MCF 10A (cell line): ENCODE measurements around the gene KPNB1. TPM values are rescaled to one million over a fixed set of nuclear protein-coding genes. Genes with fewer than 3 reads are reported as not detected.

Experiments used
- BruUV-seq: library from RNA; stranded (reverse); fragments of 400-500 nt; replicated peaks from 2 replicates; lab custom pipeline; 2021; lab: Mats Ljungman, UMichigan
- CTCF ChIA-PET: fragments of 300-600 bp; sonication (Branson Sonifier 250); formaldehyde crosslinking; extraction: SDS; loops from one replicate; lab custom pipeline; 2021; ENCODE audit warnings: antibody characterized with exemption, inconsistent platforms; lab: Yijun Ruan, JAX
- POLR2A ChIA-PET: fragments of 300-600, 350-650 bp; sonication (Branson Sonifier 250); formaldehyde crosslinking; extraction: SDS; loops from one replicate; lab custom pipeline; 2020; ENCODE audit warnings: antibody characterized with exemption, inconsistent platforms; lab: Yijun Ruan, JAX
- DNase-seq: peaks from one replicate; pipeline ENCODE4 v3.0.0-alpha.2; 2018; ENCODE audit not compliant: unreplicated experiment
- H3K27ac Mint-ChIP-seq: one replicate; pipeline ENCODE4 v1.8.0; 2022; ENCODE audit warnings: mild to moderate bottlenecking, low read depth, mixed read lengths; ENCODE audit not compliant: unreplicated experiment
- H3K27me3 Mint-ChIP-seq: one replicate; pipeline ENCODE4 v1.8.0; 2022; ENCODE audit warnings: mixed read lengths; ENCODE audit not compliant: insufficient read depth, unreplicated experiment
- H3K36me3 Mint-ChIP-seq: one replicate; pipeline ENCODE4 v1.8.0; 2022; ENCODE audit warnings: mild to moderate bottlenecking, moderate library complexity, mixed read lengths; ENCODE audit not compliant: insufficient read depth, unreplicated experiment
- H3K4me1 Mint-ChIP-seq: one replicate; pipeline ENCODE4 v1.8.0; 2022; ENCODE audit warnings: mixed read lengths; ENCODE audit not compliant: insufficient read depth, unreplicated experiment
- H3K4me3 Mint-ChIP-seq: one replicate; pipeline ENCODE4 v1.8.0; 2022; ENCODE audit warnings: mild to moderate bottlenecking, moderate library complexity, mixed read lengths; ENCODE audit not compliant: unreplicated experiment
- H3K9me3 Mint-ChIP-seq: one replicate; pipeline ENCODE4 v1.8.0; 2022; ENCODE audit warnings: mixed read lengths; ENCODE audit not compliant: unreplicated experiment
- intact Hi-C: fragments of 100-400 bp; cut with micrococcal nuclease; formaldehyde crosslinking; loops from 2 replicates; pipeline ENCODE4 v1.14.1; 2022
- total RNA-seq: library from RNA; stranded (reverse); gene quantifications from 2 replicates; pipeline ENCODE4 v1.2.3, GENCODE V29; 2022
- TF ChIP-seq, protein P1 (sequence below): fragments of 200-600 bp; IDR thresholded peaks from one replicate; pipeline ENCODE4 v1.8.0; 2022; ENCODE audit warnings: antibody characterized with exemption, mild to moderate bottlenecking; ENCODE audit not compliant: unreplicated experiment

The KPNB1 gene
- total RNA-seq, 1 experiment from 2014 or later = 609 TPM

DNA sequence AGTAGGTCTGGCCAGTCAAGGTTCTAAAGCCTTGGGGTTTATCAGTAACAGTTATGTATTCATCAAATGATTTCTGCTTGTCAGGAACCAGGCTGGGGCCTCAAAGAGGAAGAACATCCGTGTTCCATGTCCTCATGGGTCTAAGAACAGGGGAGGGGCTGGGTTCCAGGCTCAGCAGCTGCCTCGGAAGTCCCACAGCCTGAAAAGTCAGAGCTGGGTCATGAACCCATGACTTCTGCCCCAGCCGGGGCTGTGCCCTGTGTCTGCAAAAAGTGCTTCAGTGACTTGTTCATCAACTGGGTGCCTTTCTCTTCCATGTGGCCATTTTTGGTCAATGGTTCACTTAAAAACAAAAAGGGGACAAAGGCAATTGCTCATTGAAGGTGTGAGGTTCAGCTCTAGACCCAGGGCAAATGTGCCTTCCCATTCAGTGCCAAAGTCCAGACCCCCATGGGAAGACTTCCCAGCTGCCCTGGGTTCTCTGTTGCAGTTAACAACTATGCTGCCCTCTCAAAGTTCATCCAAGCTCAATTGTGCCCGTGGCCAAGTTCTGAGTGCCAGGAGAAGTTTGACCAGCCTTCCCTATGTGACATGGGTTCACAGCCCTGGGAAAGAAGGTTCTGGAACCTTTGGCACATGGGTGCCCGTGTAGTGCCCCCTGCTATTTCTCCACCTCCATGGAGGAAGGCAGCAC lies 62.8 kb downstream of the KPNB1 start:
- no peak for DNase-seq
- Mint-ChIP-seq H3K36me3 (no peaks in the 10 kb centered on the region), H3K4me1 (no peaks in the 10 kb centered on the region), H3K9me3 (no peaks in the 10 kb centered on the region), H3K27ac (no peak overlapping the region), H3K27me3 (peaks cover 52% of the 10 kb centered on the region), H3K4me3 (no peak overlapping the region)
- CTCF ChIA-PET = interaction anchor here (0.6 kb wide), 1 partner anchor 433 kb away, joined by 6 read pairs; no protein-coding TSS in a partner anchor
- BruUV-seq = no TSS peak
- TF ChIP-seq, protein P1, sequence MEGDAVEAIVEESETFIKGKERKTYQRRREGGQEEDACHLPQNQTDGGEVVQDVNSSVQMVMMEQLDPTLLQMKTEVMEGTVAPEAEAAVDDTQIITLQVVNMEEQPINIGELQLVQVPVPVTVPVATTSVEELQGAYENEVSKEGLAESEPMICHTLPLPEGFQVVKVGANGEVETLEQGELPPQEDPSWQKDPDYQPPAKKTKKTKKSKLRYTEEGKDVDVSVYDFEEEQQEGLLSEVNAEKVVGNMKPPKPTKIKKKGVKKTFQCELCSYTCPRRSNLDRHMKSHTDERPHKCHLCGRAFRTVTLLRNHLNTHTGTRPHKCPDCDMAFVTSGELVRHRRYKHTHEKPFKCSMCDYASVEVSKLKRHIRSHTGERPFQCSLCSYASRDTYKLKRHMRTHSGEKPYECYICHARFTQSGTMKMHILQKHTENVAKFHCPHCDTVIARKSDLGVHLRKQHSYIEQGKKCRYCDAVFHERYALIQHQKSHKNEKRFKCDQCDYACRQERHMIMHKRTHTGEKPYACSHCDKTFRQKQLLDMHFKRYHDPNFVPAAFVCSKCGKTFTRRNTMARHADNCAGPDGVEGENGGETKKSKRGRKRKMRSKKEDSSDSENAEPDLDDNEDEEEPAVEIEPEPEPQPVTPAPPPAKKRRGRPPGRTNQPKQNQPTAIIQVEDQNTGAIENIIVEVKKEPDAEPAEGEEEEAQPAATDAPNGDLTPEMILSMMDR = no peak
- POLR2A ChIA-PET = no interaction called here
- intact Hi-C loops = no loop called here

DNA sequence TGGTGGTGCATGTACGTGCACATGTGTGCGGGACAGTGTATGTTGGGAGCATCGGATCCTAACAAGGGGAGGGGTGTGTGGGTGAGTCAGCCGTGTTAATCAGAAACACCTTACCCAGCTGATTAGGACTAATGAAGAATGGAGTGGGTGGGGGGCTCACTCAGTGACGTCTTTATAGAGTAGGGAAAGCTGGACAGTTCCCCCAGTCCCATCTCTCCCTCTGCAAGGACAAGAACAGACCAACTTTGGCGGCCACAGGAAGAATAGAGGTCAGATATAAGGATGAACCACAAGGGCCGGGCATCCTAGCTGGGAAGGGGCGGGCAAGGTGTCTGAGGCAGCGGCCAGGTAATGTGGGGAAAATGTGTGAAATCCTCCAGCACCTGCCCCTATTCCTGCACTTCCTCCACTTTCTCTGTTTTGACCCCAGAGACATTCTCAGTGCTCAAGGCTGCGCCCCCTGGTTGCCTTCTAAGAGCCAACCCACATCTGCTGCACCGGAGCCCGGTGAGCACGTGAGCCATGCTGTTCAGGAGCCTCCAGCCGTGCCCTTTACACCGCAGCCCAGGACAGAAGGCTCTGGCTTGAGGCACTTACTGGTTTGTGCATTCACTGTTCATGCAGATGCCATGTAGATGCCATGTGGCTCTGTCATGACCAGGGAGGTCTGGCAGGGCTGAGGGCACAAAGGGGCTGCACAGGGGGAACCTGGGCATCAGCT lies 64.4 kb downstream of the KPNB1 start:
- ChIA-PET CTCF (interaction anchor here (1.4 kb wide), 1 partner anchor 15 kb away, joined by 3 read pairs; no protein-coding TSS in a partner anchor), POLR2A (no interaction called here)
- Mint-ChIP-seq H3K27ac (no peak overlapping the region), H3K9me3 (no peaks in the 10 kb centered on the region), H3K36me3 (no peaks in the 10 kb centered on the region), H3K27me3 (peaks cover 68% of the 10 kb centered on the region), H3K4me3 (no peak overlapping the region), H3K4me1 (peaks cover 14% of the 10 kb centered on the region)
- intact Hi-C loops = no loop called here
- BruUV-seq = no TSS peak
- TF ChIP-seq, protein P1 = no peak
- DNase-seq = no peak

DNA sequence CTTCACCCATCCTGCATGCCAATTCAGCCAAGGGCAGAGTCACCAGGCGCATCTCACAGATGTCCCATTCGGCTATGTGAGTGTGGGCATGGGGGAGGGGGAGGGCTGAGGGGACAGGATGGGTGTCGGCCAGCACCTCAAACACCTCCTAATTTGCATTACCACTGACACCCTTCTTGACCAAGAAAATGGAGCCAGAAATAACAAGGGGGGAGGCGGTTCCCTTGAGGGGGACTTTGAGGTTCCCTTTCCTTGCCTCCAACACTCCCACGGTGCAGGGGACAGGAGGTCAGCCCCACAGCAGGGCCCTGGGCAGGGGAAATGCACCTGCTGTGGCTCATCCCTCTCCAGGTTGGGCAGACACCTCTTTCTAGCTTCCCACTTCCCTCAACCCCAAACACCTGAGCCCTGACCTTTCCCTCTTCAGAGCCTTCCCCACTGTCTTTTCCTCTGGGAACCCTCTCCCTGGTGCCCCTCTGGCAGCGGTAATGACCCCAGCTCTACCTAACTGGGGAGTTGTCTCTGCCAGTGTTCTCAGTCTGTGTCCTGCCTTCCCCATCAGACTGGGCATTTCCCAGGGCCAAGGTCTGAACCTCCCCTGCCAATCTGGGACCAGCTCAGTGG lies 65.2 kb downstream of the KPNB1 start:
- Mint-ChIP-seq H3K9me3 (no peaks in the 10 kb centered on the region), H3K4me3 (no peak overlapping the region), H3K27me3 (peaks cover 76% of the 10 kb centered on the region), H3K27ac (no peak overlapping the region), H3K4me1 (peaks cover 15% of the 10 kb centered on the region), H3K36me3 (no peaks in the 10 kb centered on the region)
- BruUV-seq = no TSS peak
- DNase-seq = no peak
- CTCF ChIA-PET = interaction anchor here (0.6 to 0.9 kb wide), 2 partner anchors 16 to 78 kb away, joined by 3 read pairs; no protein-coding TSS in a partner anchor
- intact Hi-C loops = no loop called here
- POLR2A ChIA-PET = no interaction called here
- TF ChIP-seq, protein P1 = no peak
